Esophagus muscularis mucosa (tissue), 4 donors: ENCODE data around the gene ZNF429.

Experiments used
- EP300 ChIP-seq: sonication (generic); formaldehyde crosslinking; IDR thresholded peaks from one replicate; pipeline ENCODE4 v1.6.1; 2017; ENCODE audit warnings: antibody characterized with exemption
- POLR2A ChIP-seq: fragments of 450-650 bp; IDR thresholded peaks from one replicate; pipeline ENCODE4 v1.6.1; 2017; ENCODE audit warnings: antibody characterized with exemption, moderate library complexity, mild to moderate bottlenecking, low read depth
- POLR2AphosphoS5 ChIP-seq, 2 donors: sonication (generic); formaldehyde crosslinking; IDR thresholded peaks; one replicate each; pipeline ENCODE4 v1.6.1; 2017; ENCODE audit warnings: antibody characterized with exemption in 2 of 2
- TF ChIP-seq, protein P1 (sequence below), 3 experiments: fragments of 200-600 bp in 2 of 3; fragments of 450-650 bp in 1 of 3; sonication (generic) in 2 of 3; IDR thresholded peaks; one replicate each; pipeline ENCODE4 v1.5.1; 2017 to 2019; ENCODE audit warnings: antibody characterized with exemption in 3 of 3, mild to moderate bottlenecking in 2 of 3, moderate library complexity in 1 of 3

DNA sequence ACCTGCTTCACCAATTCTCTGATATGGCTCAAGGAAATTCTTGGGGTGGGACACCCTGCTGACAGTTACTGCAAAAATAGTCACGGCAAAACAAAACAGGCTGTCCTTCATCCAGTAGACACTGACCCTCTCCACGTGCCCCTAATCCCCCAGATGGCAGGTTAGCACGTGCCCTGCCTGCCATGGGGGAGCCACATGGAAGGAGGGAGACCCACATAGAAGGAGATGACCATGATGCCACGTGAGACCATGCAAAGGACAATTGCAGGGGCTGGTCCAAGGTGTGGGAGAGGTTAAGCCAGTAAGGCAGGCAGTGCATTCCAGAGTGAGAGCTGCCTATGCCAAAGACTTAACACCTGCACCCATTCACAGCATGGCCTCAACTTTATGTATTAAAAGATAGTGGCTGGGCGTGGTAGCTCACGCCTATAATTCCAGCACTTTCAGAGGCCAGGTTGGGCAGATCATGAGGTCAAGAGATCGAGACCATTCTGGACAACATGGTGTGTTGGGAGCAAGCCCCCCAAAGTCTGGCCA, 82.7 kb downstream of the ZNF429 start:
- TF ChIP-seq, protein P1, sequence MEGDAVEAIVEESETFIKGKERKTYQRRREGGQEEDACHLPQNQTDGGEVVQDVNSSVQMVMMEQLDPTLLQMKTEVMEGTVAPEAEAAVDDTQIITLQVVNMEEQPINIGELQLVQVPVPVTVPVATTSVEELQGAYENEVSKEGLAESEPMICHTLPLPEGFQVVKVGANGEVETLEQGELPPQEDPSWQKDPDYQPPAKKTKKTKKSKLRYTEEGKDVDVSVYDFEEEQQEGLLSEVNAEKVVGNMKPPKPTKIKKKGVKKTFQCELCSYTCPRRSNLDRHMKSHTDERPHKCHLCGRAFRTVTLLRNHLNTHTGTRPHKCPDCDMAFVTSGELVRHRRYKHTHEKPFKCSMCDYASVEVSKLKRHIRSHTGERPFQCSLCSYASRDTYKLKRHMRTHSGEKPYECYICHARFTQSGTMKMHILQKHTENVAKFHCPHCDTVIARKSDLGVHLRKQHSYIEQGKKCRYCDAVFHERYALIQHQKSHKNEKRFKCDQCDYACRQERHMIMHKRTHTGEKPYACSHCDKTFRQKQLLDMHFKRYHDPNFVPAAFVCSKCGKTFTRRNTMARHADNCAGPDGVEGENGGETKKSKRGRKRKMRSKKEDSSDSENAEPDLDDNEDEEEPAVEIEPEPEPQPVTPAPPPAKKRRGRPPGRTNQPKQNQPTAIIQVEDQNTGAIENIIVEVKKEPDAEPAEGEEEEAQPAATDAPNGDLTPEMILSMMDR (IDR thresholded peaks at IDR 0.05): no peak
- TF ChIP-seq POLR2AphosphoS5 (IDR thresholded peaks at IDR 0.05) (no peak), POLR2A (no peak), EP300 (no peak)
